Osteoblast (primary cell): ENCODE data around the gene LPGAT1. TPM values are rescaled to one million over a fixed set of nuclear protein-coding genes. Genes with fewer than 3 reads are reported as not detected.

ENCODE experiments used
- DNase-seq: peaks from one replicate; pipeline ENCODE4 v3.0.0; 2011; ENCODE audit warnings: low spot score, mixed read lengths; ENCODE audit not compliant: insufficient read length; ENCODE audit errors: missing footprints
- H2AFZ ChIP-seq: 2 replicates; pipeline ENCODE4 v1.6.0; 2011; ENCODE audit warnings: mild to moderate bottlenecking, low read length
- H3K27ac ChIP-seq: 2 replicates; pipeline ENCODE4 v1.5.1; 2011; ENCODE audit warnings: mild to moderate bottlenecking, low read depth, low read length, moderate library complexity
- H3K27me3 ChIP-seq: 2 replicates; pipeline ENCODE4 v1.6.0; 2012; ENCODE audit warnings: mild to moderate bottlenecking, control low read depth, inconsistent platforms, low read length, moderate library complexity; ENCODE audit not compliant: insufficient read depth
- H3K36me3 ChIP-seq: 2 replicates; pipeline ENCODE4 v1.5.1; 2011; ENCODE audit warnings: mild to moderate bottlenecking, low read length, control low read depth, moderate library complexity; ENCODE audit not compliant: insufficient read depth
- H3K4me1 ChIP-seq: 2 replicates; pipeline ENCODE4 v1.5.1; 2011; ENCODE audit warnings: mild to moderate bottlenecking, low read length, control low read depth, moderate library complexity; ENCODE audit not compliant: insufficient read depth
- H3K4me2 ChIP-seq: 2 replicates; pipeline ENCODE4 v1.6.0; 2011; ENCODE audit warnings: mild to moderate bottlenecking, low read length; ENCODE audit not compliant: insufficient read depth
- H3K4me3 ChIP-seq: fragments of 200-600 bp; sonication (generic); 3 replicates; pipeline ENCODE4 v1.5.1; 2012; ENCODE audit warnings: mild to moderate bottlenecking, low read length, inconsistent platforms; ENCODE audit not compliant: insufficient read depth
- H3K79me2 ChIP-seq: 2 replicates; pipeline ENCODE4 v1.6.0; 2012; ENCODE audit warnings: mild to moderate bottlenecking, low read length, control low read depth, inconsistent platforms; ENCODE audit not compliant: insufficient read depth
- H3K9me3 ChIP-seq: 2 replicates; pipeline ENCODE4 v1.5.1; 2011; ENCODE audit warnings: low read depth, low read length, control low read depth
- H4K20me1 ChIP-seq: 2 replicates; pipeline ENCODE4 v1.6.0; 2012; ENCODE audit warnings: mild to moderate bottlenecking, low read length, control low read depth; ENCODE audit not compliant: insufficient read depth
- total RNA-seq: library from RNA; depleted of rRNA; stranded (reverse); fragments of >200 nt; gene quantifications from 2 replicates; pipeline ENCODE4 v1.2.3, GENCODE V29; 2012
- TF ChIP-seq, protein P1 (sequence below): IDR thresholded peaks from 2 replicates; pipeline ENCODE4 v1.5.1; 2011; ENCODE audit warnings: mild to moderate bottlenecking, low read depth, low read length, moderate library complexity; ENCODE audit errors: extremely low read depth

The LPGAT1 gene
- total RNA-seq, 1 donor: 43.4 TPM

GRCh38 chr1:211708926-211709325 lies 121.6 kb downstream of the LPGAT1 start:
- no peaks in the 10 kb centered on the region for H3K36me3 ChIP-seq
- H3K4me1 ChIP-seq: no peaks in the 10 kb centered on the region
- H2AFZ ChIP-seq: no peak overlapping the region
- H3K27ac ChIP-seq: no peak overlapping the region
- H4K20me1 ChIP-seq: no peaks in the 10 kb centered on the region
- TF ChIP-seq, protein P1, sequence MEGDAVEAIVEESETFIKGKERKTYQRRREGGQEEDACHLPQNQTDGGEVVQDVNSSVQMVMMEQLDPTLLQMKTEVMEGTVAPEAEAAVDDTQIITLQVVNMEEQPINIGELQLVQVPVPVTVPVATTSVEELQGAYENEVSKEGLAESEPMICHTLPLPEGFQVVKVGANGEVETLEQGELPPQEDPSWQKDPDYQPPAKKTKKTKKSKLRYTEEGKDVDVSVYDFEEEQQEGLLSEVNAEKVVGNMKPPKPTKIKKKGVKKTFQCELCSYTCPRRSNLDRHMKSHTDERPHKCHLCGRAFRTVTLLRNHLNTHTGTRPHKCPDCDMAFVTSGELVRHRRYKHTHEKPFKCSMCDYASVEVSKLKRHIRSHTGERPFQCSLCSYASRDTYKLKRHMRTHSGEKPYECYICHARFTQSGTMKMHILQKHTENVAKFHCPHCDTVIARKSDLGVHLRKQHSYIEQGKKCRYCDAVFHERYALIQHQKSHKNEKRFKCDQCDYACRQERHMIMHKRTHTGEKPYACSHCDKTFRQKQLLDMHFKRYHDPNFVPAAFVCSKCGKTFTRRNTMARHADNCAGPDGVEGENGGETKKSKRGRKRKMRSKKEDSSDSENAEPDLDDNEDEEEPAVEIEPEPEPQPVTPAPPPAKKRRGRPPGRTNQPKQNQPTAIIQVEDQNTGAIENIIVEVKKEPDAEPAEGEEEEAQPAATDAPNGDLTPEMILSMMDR: no peak
- DNase-seq: no peak
- no peaks in the 10 kb centered on the region for H3K27me3 ChIP-seq
- H3K4me3 ChIP-seq: no peak overlapping the region
- H3K79me2 ChIP-seq: no peaks in the 10 kb centered on the region
- H3K4me2 ChIP-seq: no peak overlapping the region
- no peaks in the 10 kb centered on the region for H3K9me3 ChIP-seq

- TF ChIP-seq, protein P1: no peak
- H4K20me1 ChIP-seq: no peaks in the 10 kb centered on the region
- H3K4me1 ChIP-seq: no peaks in the 10 kb centered on the region
- no peaks in the 10 kb centered on the region for H3K36me3 ChIP-seq
- DNase-seq: no peak
- H3K9me3 ChIP-seq: no peaks in the 10 kb centered on the region
- H3K79me2 ChIP-seq: no peaks in the 10 kb centered on the region
- H3K4me2 ChIP-seq: no peak overlapping the region
- peaks cover 5% of the 10 kb centered on the region for H3K27me3 ChIP-seq
- no peak overlapping the region for H2AFZ ChIP-seq
- H3K27ac ChIP-seq: no peak overlapping the region
- no peak overlapping the region for H3K4me3 ChIP-seq
Measured at GRCh38 chr1:211708006-211708405, 122.6 kb downstream of the LPGAT1 start.

DNA sequence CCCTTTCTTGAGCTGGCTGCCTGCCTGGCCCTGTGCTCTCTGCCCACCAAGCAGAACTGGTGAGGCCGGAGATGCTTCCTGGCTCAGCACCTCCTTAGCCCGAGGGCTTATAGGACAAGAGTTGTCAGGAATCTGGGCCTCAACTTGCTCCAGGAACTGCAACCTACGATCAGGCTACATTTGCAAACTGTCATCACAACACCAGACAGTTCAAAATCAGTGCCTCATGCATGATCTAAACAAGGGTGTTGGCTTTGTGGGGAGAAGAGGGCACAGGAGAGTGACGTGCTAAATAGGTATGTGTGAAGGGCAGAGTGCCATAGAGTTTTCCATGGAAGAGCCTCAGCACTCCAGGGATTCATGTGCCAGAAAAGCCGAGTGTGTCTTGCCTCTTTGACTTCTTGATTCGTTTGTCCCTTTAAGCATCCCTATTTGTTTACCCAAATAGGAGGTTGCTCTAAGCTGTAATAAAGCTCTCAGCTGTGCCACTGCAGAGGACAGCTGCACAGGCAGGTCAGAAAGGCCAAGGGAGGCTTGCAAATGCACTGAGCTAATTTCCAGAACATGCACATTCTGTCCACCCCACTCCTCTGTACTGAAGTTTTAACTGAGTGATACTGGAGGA lies 125.0 kb downstream of the LPGAT1 start:
- Histone ChIP-seq H2AFZ (peak overlapping the region; percentile 0), H3K4me1 (no peaks in the 10 kb centered on the region), H3K4me3 (no peak overlapping the region), H3K27ac (no peak overlapping the region), H3K36me3 (no peaks in the 10 kb centered on the region), H3K4me2 (no peak overlapping the region), H4K20me1 (no peaks in the 10 kb centered on the region), H3K9me3 (no peaks in the 10 kb centered on the region), H3K79me2 (no peaks in the 10 kb centered on the region), H3K27me3 (peaks cover 11% of the 10 kb centered on the region)
- no peak for DNase-seq
- TF ChIP-seq, protein P1: no peak

DNA sequence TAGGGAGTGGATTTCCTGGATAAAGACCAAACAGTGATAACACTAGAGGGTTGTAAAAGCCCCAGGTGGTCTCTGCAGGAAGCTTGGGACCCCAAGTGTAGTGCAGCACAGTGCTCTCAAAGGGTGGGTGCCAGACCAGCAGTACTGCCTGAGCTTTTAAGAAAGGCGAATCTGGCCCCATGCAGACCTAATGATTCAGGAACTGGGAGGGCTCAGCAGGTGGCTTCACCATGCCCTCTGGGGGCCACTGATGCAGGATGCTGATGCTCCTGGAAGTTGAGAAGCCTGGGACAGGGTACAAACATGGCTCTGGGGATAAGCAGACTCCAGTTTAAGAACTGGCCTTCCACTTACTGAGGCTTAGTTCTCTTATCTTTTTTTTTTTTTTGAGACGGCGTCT lies 126.0 kb downstream of the LPGAT1 start:
- Histone ChIP-seq H3K36me3 (no peaks in the 10 kb centered on the region), H3K4me3 (no peak overlapping the region), H2AFZ (no peak overlapping the region), H3K9me3 (no peaks in the 10 kb centered on the region), H3K27ac (no peak overlapping the region), H3K79me2 (no peaks in the 10 kb centered on the region), H3K4me2 (no peak overlapping the region), H3K4me1 (no peaks in the 10 kb centered on the region), H3K27me3 (peaks cover 11% of the 10 kb centered on the region), H4K20me1 (no peaks in the 10 kb centered on the region)
- TF ChIP-seq, protein P1: no peak
- DNase-seq: no peak
